Panc1 (cell line): ENCODE measurements around the gene PTPN11. TPM values are rescaled to one million over a fixed set of nuclear protein-coding genes. Genes with fewer than 3 reads are reported as not detected.

Source experiments
- ATAC-seq: fragments of 200-7000 bp; cut with Tn5 transposase; 2 replicates; pipeline ENCODE4 v1.9.1; 2020; ENCODE audit warnings: mild to moderate bottlenecking, moderate library complexity
- BruUV-seq: library from RNA; stranded (reverse); fragments of 400-500 nt; replicated peaks from 2 replicates; lab custom pipeline; 2021; lab: Mats Ljungman, UMichigan
- CTCF ChIA-PET: fragments of 300-600 bp; sonication (Branson Sonifier 250); formaldehyde crosslinking; loops from one replicate; lab custom pipeline; 2022; ENCODE audit warnings: antibody characterized with exemption; lab: Charles Lee
- POLR2A ChIA-PET: fragments of 300-600 bp; sonication (Branson Sonifier 250); formaldehyde crosslinking; loops from one replicate; lab custom pipeline; 2022; ENCODE audit warnings: antibody characterized with exemption; lab: Charles Lee
- DNase-seq: peaks from one replicate; pipeline ENCODE4 v3.0.0-alpha.2; 2010; ENCODE audit warnings: low read depth, low spot score
- H3K27ac ChIP-seq: 2 replicates; pipeline ENCODE4 v1.5.1; 2011; ENCODE audit warnings: mild to moderate bottlenecking, low read length, inconsistent platforms
- H3K27me3 ChIP-seq: fragments of 200-500 bp; sonication (Bioruptor generic); 2 replicates; pipeline ENCODE4 v1.6.0; 2014; ENCODE audit warnings: low read length, inconsistent platforms; ENCODE audit not compliant: control insufficient read depth, insufficient read depth
- H3K36me3 ChIP-seq: fragments of 200-500 bp; sonication (Bioruptor generic); 2 replicates; pipeline ENCODE4 v1.5.1; 2014; ENCODE audit warnings: inconsistent platforms, mild to moderate bottlenecking, low read length, moderate library complexity; ENCODE audit not compliant: control insufficient read depth, insufficient read depth
- H3K4me1 ChIP-seq: 2 replicates; pipeline ENCODE4 v1.5.1; 2011; ENCODE audit warnings: inconsistent platforms, mild to moderate bottlenecking, low read length, moderate library complexity; ENCODE audit not compliant: control insufficient read depth, insufficient read depth
- H3K4me3 ChIP-seq, 2 experiments: 2 replicates each; pipeline ENCODE4 v1.5.1; 2011 to 2012; ENCODE audit warnings: low read depth in 2 of 2, low read length in 2 of 2, mild to moderate bottlenecking in 2 of 2, inconsistent platforms in 1 of 2, moderate library complexity in 1 of 2
- H3K9me3 ChIP-seq: fragments of 200-500 bp; sonication (Bioruptor generic); 2 replicates; pipeline ENCODE4 v1.5.1; 2014; ENCODE audit warnings: low read depth, mild to moderate bottlenecking, inconsistent platforms, low read length, moderate library complexity; ENCODE audit not compliant: control insufficient read depth, insufficient read depth
- CTCF ChIP-seq: fragments of 450-650 bp; IDR thresholded peaks from 2 replicates; pipeline ENCODE4 v1.5.1; 2017; ENCODE audit warnings: mild to moderate bottlenecking
- POLR2AphosphoS5 ChIP-seq: IDR thresholded peaks from 2 replicates; pipeline ENCODE4 v1.6.1; 2012; ENCODE audit warnings: mild to moderate bottlenecking, low read depth, low read length, moderate library complexity
- SIN3A ChIP-seq: IDR thresholded peaks from 2 replicates; pipeline ENCODE4 v1.6.1; 2012; ENCODE audit warnings: low read depth, mild to moderate bottlenecking, low read length, moderate library complexity, borderline replicate concordance; ENCODE audit not compliant: insufficient read depth
- TCF7L2 ChIP-seq: IDR thresholded peaks from 2 replicates; pipeline ENCODE4 v1.6.1; 2011; ENCODE audit warnings: mild to moderate bottlenecking, low read depth, low read length, inconsistent platforms
- in situ Hi-C: cut with HindIII; loops from 2 replicates; pipeline ENCODE4 v1.10.0; 2016; ENCODE audit warnings: low sequenced_read_pairs, low pct_unique_long_range_greater_than_20kb
- intact Hi-C: fragments of 100-400 bp; cut with micrococcal nuclease; formaldehyde crosslinking; loops from one replicate; pipeline ENCODE4 v1.10.0; 2022; ENCODE audit not compliant: unreplicated experiment
- total RNA-seq: library from RNA; stranded (reverse); gene quantifications from one replicate; pipeline ENCODE4 v1.2.1, GENCODE V29; 2021; ENCODE audit not compliant: unreplicated experiment
- TF ChIP-seq, protein P1 (sequence below), 2 experiments: IDR thresholded peaks; 2 replicates each; pipeline ENCODE4 v1.6.1; 2011 to 2012; ENCODE audit warnings: low read depth in 2 of 2, control low read depth in 1 of 2, low read length in 1 of 2, mild to moderate bottlenecking in 1 of 2, moderate library complexity in 1 of 2; ENCODE audit not compliant: insufficient read depth in 1 of 2

The PTPN11 gene
- total RNA-seq, 1 experiment from 2014 or later = 139 TPM

GRCh38 chr12:112370868-112371510, 47.8 kb upstream of the PTPN11 start:
- in situ Hi-C loops = no loop called here

GRCh38 chr12:112374166-112374740, 44.5 kb upstream of the PTPN11 start:
- in situ Hi-C loops = no loop called here
- Histone ChIP-seq H3K4me1 (peaks cover 15% of the 10 kb centered on the region), H3K4me3 (no peak overlapping the region), H3K27me3 (no peaks in the 10 kb centered on the region), H3K36me3 (no peaks in the 10 kb centered on the region), H3K9me3 (no peaks in the 10 kb centered on the region), H3K27ac (no peak overlapping the region)
- intact Hi-C loops = no loop called here
- TF ChIP-seq CTCF = no peak
- ATAC-seq (peak; percentile 40; the same call in 1 of the 2 replicates), DNase-seq (no peak)
- CTCF ChIA-PET = no interaction called here
- POLR2A ChIA-PET = no interaction called here
- BruUV-seq = TSS peak; percentile 15

More at GRCh38 chr12:112370868-112371510, 47.8 kb upstream of the PTPN11 start:
- POLR2A ChIA-PET = interaction anchor here (0.6 to 0.7 kb wide), 2 partner anchors 76 to 316 kb away, joined by 5 to 11 read pairs; no protein-coding TSS in a partner anchor
- no TSS peak for BruUV-seq
- TF ChIP-seq, protein P1, sequence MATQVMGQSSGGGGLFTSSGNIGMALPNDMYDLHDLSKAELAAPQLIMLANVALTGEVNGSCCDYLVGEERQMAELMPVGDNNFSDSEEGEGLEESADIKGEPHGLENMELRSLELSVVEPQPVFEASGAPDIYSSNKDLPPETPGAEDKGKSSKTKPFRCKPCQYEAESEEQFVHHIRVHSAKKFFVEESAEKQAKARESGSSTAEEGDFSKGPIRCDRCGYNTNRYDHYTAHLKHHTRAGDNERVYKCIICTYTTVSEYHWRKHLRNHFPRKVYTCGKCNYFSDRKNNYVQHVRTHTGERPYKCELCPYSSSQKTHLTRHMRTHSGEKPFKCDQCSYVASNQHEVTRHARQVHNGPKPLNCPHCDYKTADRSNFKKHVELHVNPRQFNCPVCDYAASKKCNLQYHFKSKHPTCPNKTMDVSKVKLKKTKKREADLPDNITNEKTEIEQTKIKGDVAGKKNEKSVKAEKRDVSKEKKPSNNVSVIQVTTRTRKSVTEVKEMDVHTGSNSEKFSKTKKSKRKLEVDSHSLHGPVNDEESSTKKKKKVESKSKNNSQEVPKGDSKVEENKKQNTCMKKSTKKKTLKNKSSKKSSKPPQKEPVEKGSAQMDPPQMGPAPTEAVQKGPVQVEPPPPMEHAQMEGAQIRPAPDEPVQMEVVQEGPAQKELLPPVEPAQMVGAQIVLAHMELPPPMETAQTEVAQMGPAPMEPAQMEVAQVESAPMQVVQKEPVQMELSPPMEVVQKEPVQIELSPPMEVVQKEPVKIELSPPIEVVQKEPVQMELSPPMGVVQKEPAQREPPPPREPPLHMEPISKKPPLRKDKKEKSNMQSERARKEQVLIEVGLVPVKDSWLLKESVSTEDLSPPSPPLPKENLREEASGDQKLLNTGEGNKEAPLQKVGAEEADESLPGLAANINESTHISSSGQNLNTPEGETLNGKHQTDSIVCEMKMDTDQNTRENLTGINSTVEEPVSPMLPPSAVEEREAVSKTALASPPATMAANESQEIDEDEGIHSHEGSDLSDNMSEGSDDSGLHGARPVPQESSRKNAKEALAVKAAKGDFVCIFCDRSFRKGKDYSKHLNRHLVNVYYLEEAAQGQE (IDR thresholded peaks at IDR 0.05; ENCODE audit: insufficient read depth in 1 of 2, low read depth in 2 of 2, low read length in 1 of 2) = no peak
- no peak for TF ChIP-seq POLR2AphosphoS5
- no peak for DNase-seq
- H3K27ac ChIP-seq = peak overlapping the region; percentile 26; the same call in 1 of the 2 replicates
- intact Hi-C loops = no loop called here
- H3K4me3 ChIP-seq = no peak overlapping the region
- H3K36me3 ChIP-seq = no peaks in the 10 kb centered on the region
- no peak for ATAC-seq
- CTCF ChIA-PET = no interaction called here
- H3K9me3 ChIP-seq = no peaks in the 10 kb centered on the region
- H3K27me3 ChIP-seq = no peaks in the 10 kb centered on the region
- H3K4me1 ChIP-seq = peaks cover 21% of the 10 kb centered on the region

- BruUV-seq = no TSS peak
- intact Hi-C loops (no loop called here), in situ Hi-C loops (no loop called here)
- TF ChIP-seq TCF7L2 = no peak
- TF ChIP-seq POLR2AphosphoS5 = no peak
- TF ChIP-seq, protein P1 (IDR thresholded peaks at IDR 0.05; ENCODE audit: insufficient read depth in 1 of 2, low read depth in 2 of 2, low read length in 1 of 2) = no peak
- TF ChIP-seq CTCF = no peak
- no peak for TF ChIP-seq SIN3A
- no peak for ATAC-seq
- CTCF ChIA-PET = no interaction called here
- H3K27ac ChIP-seq = no peak overlapping the region
- no peak for DNase-seq
- POLR2A ChIA-PET = no interaction called here
- no peak overlapping the region for H3K4me3 ChIP-seq
- H3K36me3 ChIP-seq = no peaks in the 10 kb centered on the region
- no peaks in the 10 kb centered on the region for H3K9me3 ChIP-seq
- peaks cover 15% of the 10 kb centered on the region for H3K4me1 ChIP-seq
- H3K27me3 ChIP-seq = no peaks in the 10 kb centered on the region
Observed at GRCh38 chr12:112375105-112375504, 43.6 kb upstream of the PTPN11 start.
